Keratinocyte (primary cell): ENCODE results near the gene S100A13.

Source experiments
- CTCF ChIP-seq, 3 experiments: IDR thresholded peaks in 1 of 3; conservative IDR thresholded peaks in 1 of 3; optimal IDR thresholded peaks in 1 of 3; 2 replicates in 2 of 3; 3 replicates in 1 of 3; pipeline versions ENCODE3 to v1.5.1; 2011; ENCODE audit warnings: low read length in 3 of 3, mild to moderate bottlenecking in 3 of 3, moderate library complexity in 2 of 3, control low read depth in 1 of 3, inconsistent platforms in 1 of 3; ENCODE audit not compliant: insufficient read depth in 2 of 3; ENCODE audit errors: extremely low read depth in 1 of 3
- EZH2 ChIP-seq: IDR thresholded peaks from one replicate; pipeline ENCODE4 v1.6.1; 2012; ENCODE audit warnings: inconsistent platforms, mild to moderate bottlenecking, low read length, moderate library complexity

GRCh38 chr1:153640861-153641260, 13.6 kb upstream of the S100A13 start:
- TF ChIP-seq CTCF (optimal IDR thresholded peaks at IDR 0.05 in 1 of 3, IDR thresholded peaks at IDR 0.05 in 1 of 3, conservative IDR thresholded peaks at IDR 0.05 in 1 of 3; ENCODE audit: extremely low read depth in 1 of 3, insufficient read depth in 2 of 3, low read length in 3 of 3) (no peak), EZH2 (no peak)
